Activated T-helper 1 cell treated with anti-CD3 and anti-CD28 coated beads, Interleukin-2, amount 50 U/mL, for 16 hours (primary cell): ENCODE results near the gene PCDH9.
"Not testable (repeated sequence)": the region's sequence is repeated elsewhere in the genome, so short reads cannot be mapped to it uniquely, and the experiment has no call there.

Experiments used
- DNase-seq, 2 donors: peaks; one replicate each; pipeline ENCODE4 v3.0.0-alpha.2; 2020; ENCODE audit warnings: low read depth in 1 of 2, low spot score in 1 of 2

The PCDH9 gene

DNA sequence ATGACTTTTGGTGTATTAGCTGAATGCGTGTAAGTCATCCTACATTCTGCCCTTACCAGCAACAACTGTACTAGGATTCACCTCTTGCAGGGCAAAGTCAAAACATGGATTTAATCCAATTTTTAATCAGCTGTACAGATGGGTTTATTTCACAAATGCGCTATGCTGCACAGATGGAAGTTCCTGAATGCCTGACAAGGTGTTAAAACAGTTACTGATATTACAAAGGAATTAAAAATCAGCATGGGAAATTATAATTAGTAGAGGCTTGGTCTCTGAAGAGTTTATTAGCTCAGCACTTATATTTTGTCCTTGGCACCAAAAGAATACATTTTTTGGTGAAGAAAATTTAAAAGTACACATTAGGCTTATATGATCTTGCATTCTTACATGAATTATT lies 448.9 kb downstream of the PCDH9 start:
- no peak for DNase-seq

DNA sequence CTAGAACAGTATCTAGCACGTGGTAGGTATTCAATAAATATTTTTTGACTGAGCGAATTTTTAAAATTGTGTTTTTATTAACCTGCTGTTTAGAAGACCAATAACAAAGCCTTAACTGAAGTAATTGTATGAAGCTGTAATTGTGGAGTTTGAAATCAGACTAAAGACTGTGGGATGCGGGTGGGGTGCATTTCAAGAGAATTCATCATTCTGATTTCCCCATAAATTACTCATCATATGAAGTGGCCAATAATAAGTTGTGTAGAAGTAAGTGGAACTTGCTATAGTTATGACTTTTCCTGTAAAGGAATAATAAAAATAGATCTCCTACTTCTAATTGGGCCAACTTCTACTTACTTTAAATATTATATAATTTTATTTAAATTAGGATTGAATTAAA lies 449.3 kb downstream of the PCDH9 start:
- no peak for DNase-seq

DNA sequence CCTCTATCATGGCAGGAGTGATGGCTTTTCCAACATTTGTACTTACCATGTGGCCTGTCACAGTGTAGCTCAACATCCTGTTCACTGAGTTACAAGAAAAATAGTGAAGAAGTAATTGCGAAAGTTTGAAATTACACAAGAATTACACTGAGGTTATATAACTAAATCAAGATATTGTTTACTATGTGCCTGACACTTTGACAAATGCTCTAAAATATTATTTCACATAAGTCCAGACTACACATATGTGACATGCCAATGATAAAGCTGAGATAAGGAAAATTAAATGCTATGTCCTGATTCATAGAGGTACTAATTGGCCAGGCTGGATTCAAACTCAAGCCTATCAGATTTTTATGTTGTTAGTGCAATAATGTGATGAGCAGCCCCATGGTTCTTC lies 451.7 kb downstream of the PCDH9 start:
- DNase-seq: no peak

DNA sequence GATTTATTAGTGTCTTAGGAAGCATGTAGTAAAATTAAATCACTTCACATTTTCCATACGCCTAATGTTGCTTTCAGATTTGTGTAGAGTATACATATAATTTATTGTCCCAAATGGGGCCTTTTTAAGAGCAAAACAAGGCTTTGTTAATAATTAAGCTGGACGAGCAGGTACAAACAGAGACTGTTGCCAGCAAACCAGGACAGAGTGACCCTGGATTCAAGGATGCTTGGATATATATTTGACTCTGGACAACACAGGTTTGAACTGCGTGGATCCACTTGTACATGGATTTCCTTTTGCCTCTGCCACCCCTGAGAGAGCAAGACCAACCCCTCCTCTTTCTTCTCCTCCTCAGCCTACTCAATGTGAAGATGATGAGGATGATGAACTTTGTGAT lies 454.9 kb downstream of the PCDH9 start:
- DNase-seq: no peak

DNA sequence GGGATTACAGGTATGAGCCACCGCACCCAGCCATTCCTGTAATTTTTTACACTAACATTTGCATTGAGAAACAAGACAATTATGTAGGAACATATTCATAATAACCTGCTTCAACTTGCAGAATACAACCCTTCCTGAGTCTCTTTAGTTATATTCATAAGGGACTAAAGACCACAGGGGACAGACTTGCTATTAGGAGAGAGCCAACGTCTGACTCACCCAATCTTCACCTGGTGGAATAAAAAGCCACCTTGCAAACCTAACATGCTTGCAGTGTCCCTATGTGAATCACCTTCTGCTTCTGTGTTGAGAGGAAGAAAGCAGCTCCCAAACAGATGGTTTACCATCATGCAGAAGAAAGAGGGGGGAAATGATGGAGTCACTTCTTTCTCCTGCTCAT lies 456.1 kb downstream of the PCDH9 start:
- no peak for DNase-seq

DNA sequence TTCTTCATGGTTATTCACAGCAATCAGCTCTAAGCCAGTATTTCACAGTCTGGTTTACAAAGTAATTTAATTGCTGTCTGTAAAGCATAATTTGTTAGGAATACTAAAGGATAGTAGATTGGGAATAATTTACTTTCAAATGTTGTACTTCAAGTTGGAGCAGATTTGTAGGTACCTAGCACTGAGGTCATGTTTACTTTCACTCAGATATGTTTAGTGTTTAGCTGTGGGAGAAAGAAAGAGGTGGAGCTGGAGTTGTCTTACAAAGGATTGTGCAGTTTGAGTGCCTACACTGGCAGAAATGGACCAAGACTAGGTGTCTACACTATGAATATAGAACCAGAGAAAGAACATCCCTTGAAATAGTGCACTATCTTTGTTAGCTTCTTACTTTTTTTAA lies 464.6 kb downstream of the PCDH9 start:
- DNase-seq: no peak

DNA sequence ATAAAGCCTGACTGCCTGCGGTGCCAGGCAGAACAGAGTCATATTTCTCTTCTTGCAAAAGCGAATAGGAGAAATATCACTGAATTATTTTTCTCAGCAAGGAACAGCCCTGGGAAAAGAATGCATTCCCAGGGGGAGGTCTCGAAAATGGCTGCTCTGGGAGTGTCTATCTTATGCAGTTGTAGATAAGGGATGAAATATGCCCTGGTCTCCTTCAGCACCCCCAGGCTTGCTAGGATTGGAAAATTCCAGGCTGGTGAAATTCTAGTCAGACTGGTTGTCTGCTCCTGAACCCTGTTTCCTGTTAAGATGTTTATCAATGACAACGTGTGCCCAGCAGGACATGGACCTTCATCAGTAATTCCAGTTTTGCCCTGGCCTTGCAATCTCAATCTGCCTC lies 469.5 kb downstream of the PCDH9 start:
- DNase-seq: not testable (repeated sequence)

DNA sequence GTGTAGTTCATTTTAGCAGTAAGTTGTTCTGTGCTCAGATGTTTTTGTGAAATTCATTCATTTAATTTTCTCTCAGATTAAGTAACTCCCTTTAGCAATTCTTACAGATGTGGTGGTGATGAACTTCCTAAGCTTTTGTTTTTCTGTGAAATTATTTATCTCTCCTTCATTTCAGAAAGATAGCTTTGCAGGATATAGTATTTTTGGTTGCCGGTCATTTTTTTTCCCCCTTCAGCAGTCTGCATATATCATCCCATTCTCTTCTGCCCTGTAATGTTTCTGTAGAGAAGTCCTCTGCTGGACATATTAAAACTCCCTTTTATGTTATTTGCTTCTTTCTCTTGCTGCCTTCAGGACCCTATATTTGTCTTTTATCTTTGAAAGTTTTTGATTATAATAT lies 470.2 kb downstream of the PCDH9 start:
- DNase-seq: no peak

DNA sequence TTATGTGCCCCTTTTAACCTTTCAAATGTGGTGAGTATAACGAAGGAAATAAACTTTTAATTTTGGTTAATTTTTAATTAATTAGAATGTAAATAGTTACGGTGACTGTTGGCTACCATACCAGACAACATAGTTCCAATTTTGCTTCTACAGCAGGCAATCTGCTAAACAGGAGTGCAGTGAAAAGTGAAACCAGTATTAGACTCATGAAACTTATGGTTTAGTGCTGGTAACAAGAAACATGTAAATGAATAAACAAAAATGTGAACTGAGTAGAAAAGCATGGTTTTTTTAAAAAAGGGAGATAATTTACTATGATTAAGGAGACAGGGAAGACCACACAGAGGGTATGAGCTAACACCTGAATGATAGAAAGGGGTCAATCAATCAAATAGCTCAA lies 478.4 kb downstream of the PCDH9 start:
- no peak for DNase-seq

DNA sequence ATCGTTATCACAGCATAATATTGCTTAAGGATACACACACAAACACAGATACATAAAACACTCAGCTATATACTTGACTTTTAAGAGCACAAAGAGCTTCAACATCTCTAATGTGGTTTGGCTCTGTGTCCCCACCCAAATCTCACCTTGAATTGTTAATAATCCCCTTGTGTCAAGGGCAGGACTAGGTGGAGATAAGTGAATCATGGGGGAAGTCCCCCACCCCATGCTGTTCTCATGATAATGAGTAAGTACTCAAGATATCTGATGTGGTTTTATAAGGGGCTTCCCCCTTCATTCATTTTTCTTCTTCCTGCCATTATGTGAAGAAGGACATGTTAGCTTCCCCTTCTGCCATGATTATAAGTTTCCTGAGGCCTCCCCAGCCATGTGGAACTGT lies 481.4 kb downstream of the PCDH9 start:
- DNase-seq: no peak

DNA sequence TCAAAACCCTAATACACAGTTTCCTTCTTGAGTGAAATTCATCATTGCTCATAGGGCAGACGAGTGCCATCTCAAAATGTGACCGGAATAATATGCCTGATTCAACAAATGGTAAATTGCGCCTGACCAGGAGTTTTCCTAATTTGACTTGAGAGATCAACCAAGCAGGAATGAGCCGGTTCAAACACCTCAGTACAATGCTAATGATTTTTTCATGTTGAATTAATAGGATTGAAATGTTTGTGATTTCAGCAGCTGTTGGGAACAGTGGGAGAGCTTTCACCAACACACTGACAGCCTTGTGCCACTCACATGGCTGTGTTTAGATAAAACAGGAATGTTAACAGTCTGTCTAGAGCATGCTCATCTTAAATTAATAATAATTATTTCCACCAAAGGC lies 484.8 kb downstream of the PCDH9 start:
- no peak for DNase-seq

DNA sequence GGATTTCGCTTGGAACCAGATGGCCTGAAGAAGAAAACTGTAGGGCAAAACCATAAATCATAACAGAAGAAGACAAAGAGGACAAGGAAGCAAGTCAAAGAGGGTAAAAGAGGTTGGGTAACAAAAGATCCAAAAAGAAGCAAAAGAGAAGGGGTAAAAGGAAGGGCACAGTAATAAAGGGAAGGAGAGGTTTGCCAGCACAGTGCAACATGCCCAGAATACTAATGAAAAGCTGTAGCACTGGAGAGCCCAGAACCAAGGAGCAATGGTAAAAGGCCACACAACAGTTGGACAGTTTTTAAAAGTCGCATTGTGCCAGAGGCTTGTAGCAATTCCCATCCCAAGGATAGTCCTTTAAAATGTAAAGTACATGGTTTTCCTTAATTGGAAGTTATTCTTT lies 506.6 kb downstream of the PCDH9 start:
- DNase-seq: no peak

DNA sequence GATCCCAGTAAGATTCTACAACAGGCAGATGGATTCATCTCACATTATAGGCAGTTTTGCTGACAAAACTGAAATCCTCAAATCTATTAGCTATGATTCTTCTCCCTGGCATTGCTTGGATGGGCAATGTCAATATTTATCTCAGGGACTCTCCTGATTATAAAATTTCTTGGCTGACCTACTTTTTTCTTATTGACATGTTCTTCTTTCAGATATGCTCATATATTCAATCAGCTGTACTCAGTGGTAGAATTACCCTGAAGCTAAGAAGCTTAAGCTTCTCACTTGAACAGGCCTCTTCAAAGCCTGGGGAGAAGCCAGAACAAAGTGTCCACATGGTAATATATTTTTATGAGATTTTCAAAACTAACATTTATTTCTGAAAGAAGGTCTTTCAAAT lies 513.6 kb downstream of the PCDH9 start:
- no peak for DNase-seq

DNA sequence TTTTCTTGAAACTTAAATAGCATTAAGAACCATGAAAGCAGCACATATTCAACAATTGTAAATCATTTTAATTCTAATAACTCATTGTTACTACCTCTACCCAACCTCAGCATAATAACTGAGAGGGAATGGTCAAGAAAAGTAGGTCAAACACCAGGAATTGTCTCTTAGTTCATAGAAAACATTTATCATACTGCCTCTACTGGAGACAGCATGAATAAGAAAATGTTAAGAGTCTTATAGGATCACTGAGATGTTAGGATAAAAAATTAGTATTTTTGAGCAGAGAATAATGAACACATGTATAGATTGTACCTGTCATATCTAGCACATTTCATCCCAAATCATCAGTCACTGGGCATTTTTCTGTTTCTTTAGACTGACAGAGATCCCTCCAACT lies 515.3 kb downstream of the PCDH9 start:
- no peak for DNase-seq

DNA sequence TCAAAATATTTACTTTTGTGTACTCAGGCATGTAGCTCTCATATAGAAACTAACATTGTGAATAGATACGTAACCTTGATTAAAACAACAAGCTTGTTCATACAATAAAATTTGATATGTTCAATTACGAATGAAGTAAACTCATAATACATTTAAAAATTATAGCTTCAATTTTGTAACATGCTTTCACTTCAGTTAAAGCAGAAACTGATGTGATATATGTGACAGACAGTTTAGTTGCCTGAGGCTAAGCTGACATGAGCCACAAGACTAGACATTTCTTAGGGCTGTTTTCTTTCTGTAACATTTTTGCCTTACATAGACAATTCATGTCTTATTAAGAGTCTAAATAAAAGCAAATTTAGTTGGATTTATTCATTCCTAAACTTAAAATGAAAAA lies 526.0 kb downstream of the PCDH9 start:
- DNase-seq: no peak

DNA sequence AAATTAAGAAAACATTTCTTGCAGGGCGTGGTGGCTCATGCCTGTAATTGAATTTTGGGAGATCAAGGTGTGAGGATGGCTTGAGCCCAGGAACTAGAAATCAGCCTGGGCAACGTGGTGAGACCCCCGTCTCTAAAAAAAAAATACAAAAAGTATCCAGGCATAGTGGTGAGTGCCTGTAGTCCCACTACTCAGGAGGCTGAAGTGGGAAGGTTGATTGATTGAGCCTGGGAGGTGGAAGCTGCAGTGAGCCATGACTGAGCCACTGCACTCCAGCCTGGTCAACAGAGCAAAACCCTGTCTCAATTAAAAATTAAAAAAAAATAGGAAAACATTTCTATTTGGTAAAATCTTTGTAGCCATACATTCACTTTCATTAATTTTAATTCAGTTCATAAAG lies 526.5 kb downstream of the PCDH9 start:
- DNase-seq: no peak

DNA sequence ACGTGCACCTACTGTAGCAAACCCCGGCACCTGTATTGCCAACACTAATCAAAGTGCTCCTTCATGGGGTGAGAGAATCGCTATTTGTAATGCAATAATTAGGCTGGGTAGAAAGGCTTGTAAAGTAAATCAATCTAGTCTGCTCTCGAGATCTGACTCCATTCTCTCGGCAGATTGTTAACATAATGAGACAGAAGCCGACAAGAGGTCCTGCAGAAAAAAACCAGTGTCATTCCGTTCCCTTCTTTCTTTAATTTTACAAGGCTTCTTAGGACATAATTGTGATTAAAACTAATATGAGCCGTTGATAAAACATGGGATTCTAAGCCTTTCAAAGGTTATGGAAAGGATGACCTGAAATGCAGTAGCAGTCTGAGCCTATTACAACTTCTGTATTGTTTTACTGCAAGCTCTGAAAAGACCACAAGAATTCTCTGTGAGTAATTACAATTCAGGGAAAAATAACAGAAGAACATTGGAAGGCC lies 530.0 kb downstream of the PCDH9 start:
- DNase-seq: no peak

DNA sequence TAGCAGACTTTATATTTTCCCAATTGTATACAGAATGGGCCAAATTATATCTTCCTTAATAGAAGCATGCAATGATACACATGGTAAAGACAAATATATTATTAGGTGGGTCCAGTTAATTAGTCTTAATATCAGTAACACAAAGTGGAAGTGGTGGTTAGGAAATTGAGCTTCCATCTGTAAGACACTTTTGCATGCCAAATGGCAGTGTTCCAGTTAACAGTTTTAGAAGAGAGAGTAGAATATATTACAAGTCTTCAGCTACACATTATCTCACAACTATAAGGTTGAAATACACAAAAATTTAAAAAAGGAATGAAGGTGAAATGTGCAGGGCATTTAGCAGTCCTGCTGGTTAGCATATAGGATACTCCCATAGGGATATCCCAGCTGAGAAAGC lies 536.5 kb downstream of the PCDH9 start:
- DNase-seq: no peak

DNA sequence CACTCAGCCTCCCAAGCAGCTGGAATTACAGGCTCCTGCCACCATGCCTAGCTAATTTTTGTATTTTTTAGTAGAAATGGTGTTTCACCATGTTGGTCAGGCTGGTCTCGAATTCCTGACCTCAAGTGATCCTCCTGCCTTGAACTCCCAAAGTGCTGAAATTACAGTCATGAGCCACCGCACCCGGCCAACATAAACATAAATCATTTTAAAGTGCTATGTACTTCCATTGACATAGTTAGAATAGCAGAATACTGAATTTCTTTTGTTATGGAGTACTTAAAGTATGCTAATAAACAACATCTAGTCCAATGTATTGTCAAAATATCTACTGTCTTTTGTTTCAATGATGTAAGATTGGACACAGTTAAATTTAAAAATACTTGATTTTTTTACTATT lies 539.0 kb downstream of the PCDH9 start:
- DNase-seq: no peak

DNA sequence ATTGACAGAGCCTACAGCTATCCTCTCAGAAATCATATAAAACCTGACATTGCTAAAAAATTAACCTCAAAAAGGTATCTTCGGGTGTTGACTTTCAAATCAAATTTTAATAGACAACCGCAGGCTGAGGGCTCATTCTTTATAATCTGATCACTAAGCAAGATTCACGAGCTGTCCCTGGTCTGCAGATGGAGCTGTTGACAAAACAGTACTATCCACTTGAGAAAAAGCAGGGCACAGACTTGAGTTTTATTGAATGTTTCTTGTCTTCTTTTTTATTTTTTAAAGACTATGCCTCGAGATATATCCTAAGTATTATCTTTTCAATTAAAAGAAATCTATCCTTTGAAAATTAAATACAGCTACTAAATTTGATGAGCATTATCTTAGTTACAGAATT lies 540.5 kb downstream of the PCDH9 start:
- no peak for DNase-seq

DNA sequence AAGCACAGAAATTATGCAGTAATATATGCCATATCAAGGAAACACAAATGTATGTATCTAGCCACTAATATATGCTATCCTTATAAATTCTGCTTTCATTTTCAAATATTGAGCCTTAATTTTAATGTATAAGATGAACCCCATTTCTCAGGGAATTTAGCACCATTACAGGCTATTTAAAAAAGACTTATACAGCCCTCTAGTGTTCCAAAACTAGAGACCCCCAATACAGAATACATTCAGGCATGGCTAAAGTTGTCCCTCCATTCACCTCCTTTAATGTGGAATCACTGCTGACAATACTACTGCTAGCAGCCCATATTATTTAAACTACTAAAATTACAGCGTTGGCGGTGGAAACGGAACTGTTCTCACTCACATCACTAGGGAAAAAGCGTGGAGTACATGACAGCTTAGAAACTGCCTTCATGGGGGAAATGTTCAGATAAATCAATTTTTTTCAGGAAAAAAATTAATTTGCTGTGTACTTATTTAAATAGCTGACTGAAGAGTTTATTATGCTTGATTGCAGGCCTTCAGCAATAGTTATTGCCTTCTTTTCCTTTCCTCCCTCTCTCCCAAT lies 541.0 kb downstream of the PCDH9 start:
- DNase-seq: no peak

DNA sequence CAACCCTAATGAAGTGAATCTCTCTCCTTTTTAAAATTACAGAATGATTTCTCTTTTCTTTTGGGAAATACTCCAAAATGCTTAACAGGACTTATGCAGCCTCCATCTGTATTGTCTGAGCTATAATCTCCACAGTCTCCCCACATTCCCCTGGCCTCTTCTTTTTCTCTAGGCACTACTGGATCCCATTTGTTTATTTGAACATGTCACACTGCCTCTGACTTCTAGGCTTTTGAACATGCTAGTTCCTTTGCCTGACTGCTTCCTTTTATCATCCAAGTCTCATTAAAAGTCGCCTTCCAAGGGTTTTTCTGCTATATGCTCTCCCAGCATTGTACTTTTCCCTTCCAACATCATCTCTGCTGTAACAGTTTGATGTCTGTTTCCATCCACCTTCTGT lies 548.7 kb downstream of the PCDH9 start:
- DNase-seq: no peak

DNA sequence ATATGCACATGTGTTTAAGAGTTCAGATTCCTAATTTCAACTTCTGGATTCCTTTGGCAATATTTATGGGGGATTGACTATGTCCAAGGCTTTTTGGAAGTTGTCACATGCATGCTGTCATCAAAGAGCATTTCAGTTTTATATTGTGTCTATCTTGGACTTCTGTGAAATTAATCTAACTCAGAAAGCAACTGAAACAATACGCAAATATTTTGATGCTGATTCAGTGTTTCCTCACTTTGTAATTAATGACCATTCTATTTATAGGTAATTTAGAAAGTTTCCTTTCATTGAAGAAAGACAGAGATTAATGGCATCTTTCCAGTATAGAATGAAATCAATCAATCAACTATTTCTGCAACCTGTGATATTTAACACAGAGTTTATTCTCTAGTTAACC lies 550.1 kb downstream of the PCDH9 start:
- DNase-seq: no peak

DNA sequence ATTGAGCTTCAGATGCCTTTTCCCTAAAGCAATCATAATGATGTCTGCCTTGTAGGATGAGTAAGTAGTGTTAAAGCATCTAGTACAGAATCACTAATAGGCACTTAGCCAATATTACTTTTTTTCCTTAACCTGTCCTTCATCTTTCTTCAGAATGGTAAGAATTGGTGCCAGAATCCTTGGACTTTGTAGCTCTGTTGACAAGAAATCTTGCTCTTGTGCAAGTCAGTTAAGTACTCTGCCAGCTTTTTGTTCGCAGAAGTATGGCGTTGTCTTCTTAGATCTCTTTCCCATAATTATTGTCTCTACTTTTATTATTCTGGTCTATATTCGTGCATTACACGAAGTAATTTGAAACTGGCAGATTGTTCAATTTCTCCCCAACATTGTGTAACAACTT lies 554.5 kb downstream of the PCDH9 start:
- DNase-seq: no peak
